DOHH2 (cell line): ENCODE measurements around the gene UNC45A.

Experiments used
- H3F3A ChIP-seq: fragments of 200-600 bp; sonication (generic), shearing (Covaris generic); 2 replicates; pipeline ENCODE4 v1.6.0; 2016; ENCODE audit warnings: antibody characterized with exemption, mild to moderate bottlenecking; ENCODE audit not compliant: control insufficient read depth, insufficient read depth
- H3K27ac ChIP-seq: fragments of 200-600 bp; sonication (generic); 2 replicates; pipeline ENCODE4 v1.5.1; 2014; ENCODE audit warnings: low read depth, mild to moderate bottlenecking, low read length, moderate library complexity
- H3K27me3 ChIP-seq: fragments of 200-600 bp; sonication (generic); 2 replicates; pipeline ENCODE4 v1.6.1; 2014; ENCODE audit warnings: mild to moderate bottlenecking, low read length, mixed read lengths; ENCODE audit not compliant: control insufficient read depth
- H3K36me3 ChIP-seq: fragments of 200-600 bp; sonication (generic); 2 replicates; pipeline ENCODE4 v1.6.1; 2014; ENCODE audit warnings: mild to moderate bottlenecking, low read length, moderate library complexity, mixed read lengths; ENCODE audit not compliant: control insufficient read depth
- H3K4me1 ChIP-seq: fragments of 200-600 bp; sonication (generic); 2 replicates; pipeline ENCODE4 v1.6.1; 2014; ENCODE audit warnings: mild to moderate bottlenecking, low read length, mixed read lengths; ENCODE audit not compliant: control insufficient read depth
- H3K4me2 ChIP-seq: fragments of 200-600 bp; sonication (generic); 2 replicates; pipeline ENCODE4 v1.6.0; 2014; ENCODE audit warnings: mild to moderate bottlenecking, low read length, moderate library complexity
- H3K4me3 ChIP-seq: fragments of 200-600 bp; sonication (generic); 2 replicates; pipeline ENCODE4 v1.5.1; 2014; ENCODE audit warnings: mild to moderate bottlenecking, low read length, mixed read lengths
- H3K79me2 ChIP-seq: fragments of 200-600 bp; sonication (generic); 2 replicates; pipeline ENCODE4 v1.6.1; 2014; ENCODE audit warnings: mild to moderate bottlenecking, low read length, mixed read lengths; ENCODE audit not compliant: control insufficient read depth
- H3K9me2 ChIP-seq: fragments of 200-600 bp; sonication (generic); replicated peaks from 2 replicates; pipeline ENCODE4 v1.6.1; 2014; ENCODE audit warnings: mild to moderate bottlenecking, low read length, mixed read lengths; ENCODE audit not compliant: control insufficient read depth
- H3K9me3 ChIP-seq: fragments of 200-600 bp; sonication (generic); 2 replicates; pipeline ENCODE4 v1.6.1; 2014; ENCODE audit warnings: antibody characterized with exemption, low read length, mixed read lengths; ENCODE audit not compliant: control insufficient read depth, insufficient read depth
- H4K20me1 ChIP-seq: fragments of 200-600 bp; sonication (generic); 2 replicates; pipeline ENCODE4 v1.6.0; 2014; ENCODE audit warnings: low read depth, mild to moderate bottlenecking, antibody characterized with exemption, low read length, moderate library complexity; ENCODE audit not compliant: control insufficient read depth, insufficient read depth
- EZH2phosphoT487 ChIP-seq: fragments of 200-600 bp; sonication (generic); IDR thresholded peaks from 2 replicates; pipeline ENCODE4 v1.6.1; 2017; ENCODE audit warnings: borderline replicate concordance, mild to moderate bottlenecking, antibody characterized with exemption, low read length, moderate library complexity, mixed read lengths
- TF ChIP-seq, protein P1 (sequence below): fragments of 200-600 bp; sonication (generic); IDR thresholded peaks from one replicate; pipeline ENCODE4 v1.5.1; 2014; ENCODE audit warnings: antibody characterized with exemption, mild to moderate bottlenecking, low read depth, low read length; ENCODE audit not compliant: poor library complexity, severe bottlenecking

The UNC45A gene

DNA sequence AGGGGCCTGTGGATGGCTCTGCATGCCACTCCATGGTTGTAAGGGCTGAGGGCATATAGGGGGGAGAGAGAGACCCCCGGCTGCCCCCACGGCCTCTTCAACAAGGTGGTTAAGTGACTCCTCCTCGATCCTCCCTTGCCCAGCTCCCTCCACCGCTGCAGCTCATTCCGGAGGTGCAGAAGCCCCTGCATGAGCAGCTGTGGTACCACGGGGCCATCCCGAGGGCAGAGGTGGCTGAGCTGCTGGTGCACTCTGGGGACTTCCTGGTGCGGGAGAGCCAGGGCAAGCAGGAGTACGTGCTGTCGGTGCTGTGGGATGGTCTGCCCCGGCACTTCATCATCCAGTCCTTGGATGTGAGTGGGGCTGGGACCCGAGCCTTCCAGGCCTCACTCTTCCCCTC is 44.2 kb upstream of the UNC45A start:
- Histone ChIP-seq H3K9me3 (no peaks in the 10 kb centered on the region), H3K36me3 (peaks cover 54% of the 10 kb centered on the region), H3K4me3 (no peak overlapping the region), H3K79me2 (no peaks in the 10 kb centered on the region), H3K9me2 (no peaks in the 10 kb centered on the region), H4K20me1 (no peaks in the 10 kb centered on the region), H3K27ac (no peak overlapping the region), H3K27me3 (no peaks in the 10 kb centered on the region), H3F3A (peaks cover under 1% of the 10 kb centered on the region), H3K4me1 (peaks cover 26% of the 10 kb centered on the region), H3K4me2 (no peak overlapping the region)
- TF ChIP-seq, protein P1, sequence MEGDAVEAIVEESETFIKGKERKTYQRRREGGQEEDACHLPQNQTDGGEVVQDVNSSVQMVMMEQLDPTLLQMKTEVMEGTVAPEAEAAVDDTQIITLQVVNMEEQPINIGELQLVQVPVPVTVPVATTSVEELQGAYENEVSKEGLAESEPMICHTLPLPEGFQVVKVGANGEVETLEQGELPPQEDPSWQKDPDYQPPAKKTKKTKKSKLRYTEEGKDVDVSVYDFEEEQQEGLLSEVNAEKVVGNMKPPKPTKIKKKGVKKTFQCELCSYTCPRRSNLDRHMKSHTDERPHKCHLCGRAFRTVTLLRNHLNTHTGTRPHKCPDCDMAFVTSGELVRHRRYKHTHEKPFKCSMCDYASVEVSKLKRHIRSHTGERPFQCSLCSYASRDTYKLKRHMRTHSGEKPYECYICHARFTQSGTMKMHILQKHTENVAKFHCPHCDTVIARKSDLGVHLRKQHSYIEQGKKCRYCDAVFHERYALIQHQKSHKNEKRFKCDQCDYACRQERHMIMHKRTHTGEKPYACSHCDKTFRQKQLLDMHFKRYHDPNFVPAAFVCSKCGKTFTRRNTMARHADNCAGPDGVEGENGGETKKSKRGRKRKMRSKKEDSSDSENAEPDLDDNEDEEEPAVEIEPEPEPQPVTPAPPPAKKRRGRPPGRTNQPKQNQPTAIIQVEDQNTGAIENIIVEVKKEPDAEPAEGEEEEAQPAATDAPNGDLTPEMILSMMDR: no peak
- TF ChIP-seq EZH2phosphoT487: no peak

DNA sequence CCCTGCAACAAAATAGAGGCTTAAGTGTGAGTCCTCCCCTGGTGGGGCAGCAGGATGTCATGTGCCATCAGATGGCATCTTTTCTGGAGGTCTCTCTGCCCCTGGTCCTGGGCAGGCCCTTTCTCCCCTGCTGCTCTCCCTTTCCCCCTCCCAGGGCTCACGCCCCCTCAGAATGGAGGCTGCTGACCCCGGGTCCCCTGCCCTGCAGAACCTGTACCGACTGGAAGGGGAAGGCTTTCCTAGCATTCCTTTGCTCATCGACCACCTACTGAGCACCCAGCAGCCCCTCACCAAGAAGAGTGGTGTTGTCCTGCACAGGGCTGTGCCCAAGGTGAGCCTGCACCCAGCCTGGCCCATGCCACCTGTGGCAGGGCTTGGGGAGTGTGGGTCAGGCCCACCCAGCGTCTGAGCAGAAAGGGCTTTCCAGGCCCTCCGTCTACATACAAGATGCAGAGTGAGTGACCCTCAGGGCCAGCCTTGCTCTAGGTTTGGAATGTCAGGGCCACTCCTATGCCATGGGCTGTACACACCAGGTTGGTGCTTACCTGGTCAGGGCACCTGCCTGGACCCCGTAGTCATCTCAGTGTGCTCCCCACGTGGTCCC is 43.6 kb upstream of the UNC45A start:
- no peaks in the 10 kb centered on the region for H3K9me3 ChIP-seq
- no peak overlapping the region for H3K4me2 ChIP-seq
- H3K9me2 ChIP-seq: no peaks in the 10 kb centered on the region
- no peaks in the 10 kb centered on the region for H3K79me2 ChIP-seq
- no peak overlapping the region for H3K4me3 ChIP-seq
- H3K27me3 ChIP-seq: no peaks in the 10 kb centered on the region
- H3F3A ChIP-seq: peaks cover 7% of the 10 kb centered on the region
- H4K20me1 ChIP-seq: no peaks in the 10 kb centered on the region
- no peak overlapping the region for H3K27ac ChIP-seq
- no peak for TF ChIP-seq EZH2phosphoT487
- TF ChIP-seq, protein P1: no peak
- peaks cover 56% of the 10 kb centered on the region for H3K36me3 ChIP-seq
- peaks cover 26% of the 10 kb centered on the region for H3K4me1 ChIP-seq

DNA sequence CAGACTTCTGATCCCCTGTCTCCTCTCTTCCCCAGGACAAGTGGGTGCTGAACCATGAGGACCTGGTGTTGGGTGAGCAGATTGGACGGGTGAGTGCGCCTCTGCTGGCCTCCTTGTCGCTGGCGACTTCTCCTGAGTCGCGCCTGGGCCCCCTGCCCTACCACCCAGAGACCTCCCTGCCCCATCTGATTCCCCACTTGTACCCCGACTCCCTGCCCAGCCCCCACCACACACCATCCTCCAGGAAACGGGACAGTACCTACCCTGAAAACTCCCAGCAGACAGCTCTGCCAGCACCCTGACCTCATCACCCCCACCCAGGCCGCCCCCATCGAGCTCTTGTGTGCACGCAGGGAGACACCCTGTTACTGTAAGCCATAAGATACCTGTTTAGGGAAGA is 43.1 kb upstream of the UNC45A start:
- Histone ChIP-seq H4K20me1 (no peaks in the 10 kb centered on the region), H3K36me3 (peaks cover 52% of the 10 kb centered on the region), H3K9me3 (no peaks in the 10 kb centered on the region), H3K79me2 (no peaks in the 10 kb centered on the region), H3K9me2 (no peaks in the 10 kb centered on the region), H3K4me2 (no peak overlapping the region), H3F3A (peaks cover 13% of the 10 kb centered on the region), H3K4me3 (no peak overlapping the region), H3K27me3 (no peaks in the 10 kb centered on the region), H3K4me1 (peaks cover 32% of the 10 kb centered on the region), H3K27ac (no peak overlapping the region)
- TF ChIP-seq, protein P1: no peak
- no peak for TF ChIP-seq EZH2phosphoT487
